ENCODE results near the gene CCL1.

DNA sequence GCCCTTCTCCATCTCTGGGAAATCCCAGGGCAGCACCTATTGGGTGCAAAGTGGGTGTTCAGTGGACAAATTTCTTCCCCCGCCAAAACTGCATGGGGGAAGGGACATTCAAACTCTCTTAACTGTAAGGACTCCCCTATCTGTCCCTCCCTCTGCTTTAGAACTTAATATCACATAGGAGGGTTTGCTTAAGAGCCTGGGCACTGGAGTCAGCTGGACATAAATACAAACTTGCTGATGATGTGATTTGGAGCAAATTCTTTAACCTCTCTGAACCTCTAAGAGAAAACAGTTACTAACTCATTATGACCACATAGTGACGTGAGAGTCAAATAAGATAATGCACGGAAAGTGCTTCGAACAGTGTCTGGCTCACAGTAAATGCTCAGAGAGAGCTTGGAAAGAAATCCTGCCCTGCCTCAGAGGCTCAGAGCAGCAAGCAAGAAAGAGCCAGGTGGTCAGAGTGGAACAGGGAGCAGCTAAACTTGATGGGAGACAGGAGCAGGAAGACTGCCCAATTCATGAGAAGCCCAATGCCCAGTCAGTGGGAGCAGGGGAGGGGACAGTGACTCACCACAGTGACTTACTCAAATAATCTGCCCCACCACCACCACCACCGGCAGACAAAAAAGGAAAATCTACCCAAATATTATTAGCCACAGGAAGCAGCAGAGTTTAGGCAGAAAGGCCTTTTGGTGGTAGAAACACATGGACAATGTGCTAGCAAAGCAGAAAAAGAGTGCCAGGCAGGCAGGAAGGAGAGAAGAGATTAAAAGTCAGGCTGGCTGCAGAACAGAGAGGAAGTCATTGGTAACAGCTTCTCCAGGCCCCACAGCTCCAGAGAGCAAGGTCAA, 23.9 kb upstream of the CCL1 start:
- TF ChIP-seq CHCHD3 (CRISPR knock-in tag; IDR thresholded peaks at IDR 0.05) (no peak), TCF7L2 (IDR thresholded peaks at IDR 0.05; ENCODE audit: low read depth, low read length) (no peak), PCBP2 (IDR thresholded peaks at IDR 0.05; ENCODE audit: low read depth, low read length, poor library complexity, severe bottlenecking) (no peak), TRIM28 (IDR thresholded peaks at IDR 0.05) (no peak), MYNN (IDR thresholded peaks at IDR 0.05) (no peak), MYNN (CRISPR knock-in tag; IDR thresholded peaks at IDR 0.05) (no peak), KLF10 (CRISPR knock-in tag; IDR thresholded peaks at IDR 0.05) (no peak), NFE2L1 (tag; IDR thresholded peaks at IDR 0.05; ENCODE audit: borderline replicate concordance, low read depth) (no peak), ZNF3 (CRISPR knock-in tag; IDR thresholded peaks at IDR 0.05) (no peak), ESRRA (IDR thresholded peaks at IDR 0.05; ENCODE audit: borderline replicate concordance, low read depth) (no peak), ARHGAP35 (IDR thresholded peaks at IDR 0.05; ENCODE audit: partially characterized antibody) (no peak), POLR2AphosphoS5 (IDR thresholded peaks at IDR 0.05; ENCODE audit: control insufficient read depth, insufficient read depth, low read depth, low read length) (no peak), ZNF232 (CRISPR knock-in tag; IDR thresholded peaks at IDR 0.05) (no peak)
- TF ChIP-seq, protein P1, sequence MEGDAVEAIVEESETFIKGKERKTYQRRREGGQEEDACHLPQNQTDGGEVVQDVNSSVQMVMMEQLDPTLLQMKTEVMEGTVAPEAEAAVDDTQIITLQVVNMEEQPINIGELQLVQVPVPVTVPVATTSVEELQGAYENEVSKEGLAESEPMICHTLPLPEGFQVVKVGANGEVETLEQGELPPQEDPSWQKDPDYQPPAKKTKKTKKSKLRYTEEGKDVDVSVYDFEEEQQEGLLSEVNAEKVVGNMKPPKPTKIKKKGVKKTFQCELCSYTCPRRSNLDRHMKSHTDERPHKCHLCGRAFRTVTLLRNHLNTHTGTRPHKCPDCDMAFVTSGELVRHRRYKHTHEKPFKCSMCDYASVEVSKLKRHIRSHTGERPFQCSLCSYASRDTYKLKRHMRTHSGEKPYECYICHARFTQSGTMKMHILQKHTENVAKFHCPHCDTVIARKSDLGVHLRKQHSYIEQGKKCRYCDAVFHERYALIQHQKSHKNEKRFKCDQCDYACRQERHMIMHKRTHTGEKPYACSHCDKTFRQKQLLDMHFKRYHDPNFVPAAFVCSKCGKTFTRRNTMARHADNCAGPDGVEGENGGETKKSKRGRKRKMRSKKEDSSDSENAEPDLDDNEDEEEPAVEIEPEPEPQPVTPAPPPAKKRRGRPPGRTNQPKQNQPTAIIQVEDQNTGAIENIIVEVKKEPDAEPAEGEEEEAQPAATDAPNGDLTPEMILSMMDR (IDR thresholded peaks at IDR 0.05 in 2 of 3, conservative IDR thresholded peaks at IDR 0.05 in 1 of 3; ENCODE audit: insufficient read depth in 2 of 3, low read depth in 1 of 3, low read length in 3 of 3): no peak
- TF ChIP-seq, protein P2, sequence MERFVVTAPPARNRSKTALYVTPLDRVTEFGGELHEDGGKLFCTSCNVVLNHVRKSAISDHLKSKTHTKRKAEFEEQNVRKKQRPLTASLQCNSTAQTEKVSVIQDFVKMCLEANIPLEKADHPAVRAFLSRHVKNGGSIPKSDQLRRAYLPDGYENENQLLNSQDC (CRISPR knock-in tag; IDR thresholded peaks at IDR 0.05): no peak

All from K562 (cell line).